GM10248 (cell line): ENCODE data around the gene NACC2.

Experiments used
- CTCF ChIA-PET: fragments of 300-600 bp; sonication (Branson Sonifier 250); formaldehyde crosslinking; extraction: SDS; loops from one replicate; lab custom pipeline; 2021; ENCODE audit warnings: antibody characterized with exemption; lab: Yijun Ruan, JAX
- POLR2A ChIA-PET: fragments of 350-650 bp; sonication (Branson Sonifier 250); formaldehyde crosslinking; extraction: SDS; loops from one replicate; lab custom pipeline; 2020; ENCODE audit warnings: antibody characterized with exemption; lab: Yijun Ruan, JAX
- DNase-seq: peaks from one replicate; pipeline ENCODE4 v3.0.0; 2012; ENCODE audit errors: extremely low spot score
- CTCF ChIP-seq: IDR thresholded peaks from 2 replicates; pipeline ENCODE4 v1.5.1; 2012; ENCODE audit warnings: mild to moderate bottlenecking, low read depth; ENCODE audit errors: extremely low read depth, missing control alignments, control extremely low read depth

NACC2 gene

GRCh38 chr9:136083558-136084062 lies 11.5 kb downstream of the NACC2 start:
- no peak for DNase-seq
- no peak for TF ChIP-seq CTCF
- ChIA-PET CTCF (no interaction called here), POLR2A (no interaction called here)

- TF ChIP-seq CTCF, result no peak
- DNase-seq, result no peak
- CTCF ChIA-PET, result interaction anchor here (1.0 kb wide), 1 partner anchor 41 kb away, joined by 3 read pairs; no protein-coding TSS in a partner anchor
- POLR2A ChIA-PET, result no interaction called here
Observed at GRCh38 chr9:136082496-136083361, 12.4 kb downstream of the NACC2 start.

- ChIA-PET POLR2A (interaction anchor here (0.5 kb wide), 1 partner anchor 174 kb away, joined by 3 read pairs; no protein-coding TSS in a partner anchor), CTCF (interaction anchor here (1.0 to 1.4 kb wide), 3 partner anchors 9 to 114 kb away, joined by 3 to 5 read pairs (median 4); no protein-coding TSS in a partner anchor)
- TF ChIP-seq CTCF, result no peak
- DNase-seq, result no peak
Observed at GRCh38 chr9:136081826-136082495, 13.1 kb downstream of the NACC2 start.

GRCh38 chr9:136081113-136081825 lies 13.8 kb downstream of the NACC2 start:
- POLR2A ChIA-PET, result interaction anchor here (0.5 kb wide), 1 partner anchor 174 kb away, joined by 3 read pairs; no protein-coding TSS in a partner anchor
- no peak for TF ChIP-seq CTCF
- DNase-seq, result no peak
- CTCF ChIA-PET, result interaction anchor here (1.0 to 1.4 kb wide), 3 partner anchors 9 to 113 kb away, joined by 3 to 5 read pairs (median 4); no protein-coding TSS in a partner anchor

DNA sequence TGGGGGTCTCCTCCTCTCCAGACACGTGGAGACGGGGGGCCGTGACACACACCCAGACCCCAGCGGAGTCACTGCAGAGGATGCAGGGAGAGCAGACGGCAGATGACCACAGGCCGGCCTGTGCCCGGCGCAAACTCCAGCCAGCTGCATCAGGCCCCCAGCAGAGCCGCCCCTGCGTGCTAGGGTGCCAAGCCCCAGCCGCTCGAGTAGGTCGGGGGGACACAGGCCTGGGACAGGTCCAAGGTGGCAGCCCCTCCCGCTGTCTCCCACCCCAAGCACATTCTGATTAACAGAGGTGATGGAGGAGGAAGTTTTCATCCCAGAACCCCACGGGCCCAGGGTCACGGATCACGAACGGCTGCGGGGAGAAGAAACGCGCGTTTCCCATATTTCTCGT lies 14.4 kb downstream of the NACC2 start:
- no peak for DNase-seq
- TF ChIP-seq CTCF, result no peak
- ChIA-PET POLR2A (no interaction called here), CTCF (no interaction called here)

DNA sequence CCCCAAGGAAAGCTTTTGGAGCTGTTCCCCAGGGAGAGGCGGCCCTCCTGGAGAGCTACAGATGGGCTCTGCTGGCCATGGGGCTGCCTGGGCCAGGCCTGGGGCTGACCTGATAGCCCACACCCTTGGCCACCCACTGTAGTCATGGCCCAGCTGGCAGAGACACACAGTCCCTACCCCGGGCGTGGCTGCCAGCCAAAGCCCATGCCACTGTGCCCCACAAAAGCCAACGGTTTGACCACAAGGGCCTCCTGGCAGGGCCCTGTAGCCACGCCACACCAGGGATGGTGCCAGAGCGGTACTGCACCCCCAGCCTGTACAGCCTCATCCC lies 15.2 kb downstream of the NACC2 start:
- no peak for DNase-seq
- ChIA-PET POLR2A (no interaction called here), CTCF (no interaction called here)

More for the DNA sequence above, 15.2 kb downstream of the NACC2 start:
- TF ChIP-seq CTCF, result no peak
